HuH-7 (cell line): ENCODE results near the gene SOST.
A peak's percentile ranks its signal among the peaks of the same experiment; 100 is the strongest.
"Not testable (repeated sequence)": the region's sequence is repeated elsewhere in the genome, so short reads cannot be mapped to it uniquely, and the experiment has no call there.

Source experiments
- DNase-seq: peaks from one replicate; pipeline ENCODE4 v3.0.0; 2011; ENCODE audit warnings: low spot score

The SOST gene

GRCh38 chr17:43758497-43759174 lies at the start of gene SOST:
TSS of gene SOST (minus strand) at chr17:43758791. CDS start at chr17:43758741, 50 bp downstream.
- DNase-seq = no peak

- DNase-seq = no peak
Measured at GRCh38 chr17:43808076-43808475, 49.5 kb upstream of the SOST start.

- DNase-seq = no peak
Measured at GRCh38 chr17:43805117-43805516, 46.5 kb upstream of the SOST start.

- DNase-seq = no peak
Measured at GRCh38 chr17:43803758-43804157, 45.2 kb upstream of the SOST start.

GRCh38 chr17:43801844-43802243 lies 43.3 kb upstream of the SOST start:
- no peak for DNase-seq

GRCh38 chr17:43800736-43801135 lies 42.1 kb upstream of the SOST start:
- no peak for DNase-seq

GRCh38 chr17:43799047-43799446 lies 40.5 kb upstream of the SOST start:
- no peak for DNase-seq

- not testable (repeated sequence) for DNase-seq
Measured at GRCh38 chr17:43798024-43798423, 39.4 kb upstream of the SOST start.

GRCh38 chr17:43792668-43793067 lies 34.1 kb upstream of the SOST start:
- not testable (repeated sequence) for DNase-seq

GRCh38 chr17:43791589-43791988 lies 33.0 kb upstream of the SOST start:
- peak; percentile 43 for DNase-seq

GRCh38 chr17:43790311-43790940 lies 31.8 kb upstream of the SOST start:
- DNase-seq = no peak

- no peak for DNase-seq
Measured at GRCh38 chr17:43789482-43789881, 30.9 kb upstream of the SOST start.

GRCh38 chr17:43788540-43788939 lies 29.9 kb upstream of the SOST start:
- no peak for DNase-seq

- no peak for DNase-seq
Measured at GRCh38 chr17:43787728-43788127, 29.1 kb upstream of the SOST start.

- no peak for DNase-seq
Measured at GRCh38 chr17:43784628-43785101, 26.1 kb upstream of the SOST start.

- no peak for DNase-seq
Measured at GRCh38 chr17:43784068-43784467, 25.5 kb upstream of the SOST start.

- DNase-seq = no peak
Measured at GRCh38 chr17:43782913-43783680, 24.5 kb upstream of the SOST start.

- no peak for DNase-seq
Measured at GRCh38 chr17:43780135-43780534, 21.5 kb upstream of the SOST start, which contains the start of gene CFAP97D1. TSS of gene CFAP97D1 (plus strand) at chr17:43780435. CDS start at chr17:43780463, 28 bp downstream.

GRCh38 chr17:43779145-43780125 lies 20.8 kb upstream of the SOST start:
- peak; percentile 60 for DNase-seq

GRCh38 chr17:43778337-43779144 lies 19.9 kb upstream of the SOST start, which contains the start of gene DUSP3:
TSS of gene DUSP3 (minus strand) at chr17:43778977. CDS start at chr17:43778924, 53 bp downstream.
- DNase-seq = peak; percentile 85
